HepG2 (cell line): ENCODE data around the gene ORMDL3. TPM values are rescaled to one million over a fixed set of nuclear protein-coding genes. Genes with fewer than 3 reads are reported as not detected.

ENCODE experiments used
- EEA1 ChIP-seq: sonication (generic); formaldehyde crosslinking; IDR thresholded peaks from 2 replicates; pipeline ENCODE4 v1.5.1; 2020; ENCODE audit warnings: mild to moderate bottlenecking, missing genetic modification reagents, borderline replicate concordance
- HIVEP1 ChIP-seq: sonication (generic); formaldehyde crosslinking; IDR thresholded peaks from 2 replicates; pipeline ENCODE4 v1.4.0; 2020; ENCODE audit warnings: mild to moderate bottlenecking, missing genetic modification reagents
- KDM2A ChIP-seq: sonication (generic); formaldehyde crosslinking; IDR thresholded peaks from 2 replicates; pipeline ENCODE4 v1.4.0; 2020; ENCODE audit warnings: low read depth, missing genetic modification reagents, borderline replicate concordance
- NFATC3 ChIP-seq: sonication (generic); formaldehyde crosslinking; IDR thresholded peaks from 2 replicates; pipeline ENCODE4 v1.5.1; 2020; ENCODE audit warnings: mild to moderate bottlenecking, missing genetic modification reagents
- PCBP2 ChIP-seq: fragments of 200-400 bp; formaldehyde crosslinking; optimal IDR thresholded peaks from 2 replicates; pipeline ENCODE3; 2018; ENCODE audit warnings: low read length, low read depth; ENCODE audit not compliant: poor library complexity, severe bottlenecking
- POLR2A ChIP-seq, 2 experiments: IDR thresholded peaks; 2 replicates each; pipeline ENCODE4 v1.6.1; 2011; ENCODE audit warnings: low read depth in 2 of 2, low read length in 2 of 2, mild to moderate bottlenecking in 1 of 2, moderate library complexity in 1 of 2; ENCODE audit not compliant: insufficient read depth in 1 of 2
- POLR2G ChIP-seq: fragments of 200-400 bp; formaldehyde crosslinking; IDR thresholded peaks from 2 replicates; pipeline ENCODE4 v1.6.1; 2018; ENCODE audit warnings: mild to moderate bottlenecking, low read depth, low read length, moderate library complexity
- RAD51 ChIP-seq: fragments of 450-650 bp; IDR thresholded peaks from 2 replicates; pipeline ENCODE4 v1.6.1; 2016; ENCODE audit warnings: borderline replicate concordance
- TBX2 ChIP-seq: sonication (generic); formaldehyde crosslinking; IDR thresholded peaks from 2 replicates; pipeline ENCODE4 v1.5.0; 2020; ENCODE audit warnings: missing genetic modification reagents, mild to moderate bottlenecking, borderline replicate concordance
- ZBTB33 ChIP-seq: sonication (generic); formaldehyde crosslinking; IDR thresholded peaks from 2 replicates; pipeline ENCODE4 v1.4.0; 2020; ENCODE audit warnings: missing genetic modification reagents
- ZNF441 ChIP-seq: sonication (generic); formaldehyde crosslinking; IDR thresholded peaks from 2 replicates; pipeline ENCODE4 v1.7.0; 2021; ENCODE audit warnings: missing genetic modification reagents, borderline replicate concordance
- ZNF547 ChIP-seq: sonication (generic); formaldehyde crosslinking; IDR thresholded peaks from 2 replicates; pipeline ENCODE4 v1.5.1; 2020; ENCODE audit warnings: mild to moderate bottlenecking, missing genetic modification reagents
- ZNF607 ChIP-seq: sonication (generic); formaldehyde crosslinking; IDR thresholded peaks from 2 replicates; pipeline ENCODE4 v1.5.1; 2020; ENCODE audit warnings: missing genetic modification reagents, mild to moderate bottlenecking, borderline replicate concordance
- ZNF891 ChIP-seq: sonication (generic); formaldehyde crosslinking; IDR thresholded peaks from 2 replicates; pipeline ENCODE4 v1.5.0; 2020; ENCODE audit warnings: mild to moderate bottlenecking, missing genetic modification reagents
- polyA plus RNA-seq, 8 experiments: library from polyadenylated mRNA; depleted of rRNA in 3 of 8; stranded (reverse) in 7 of 8; unstranded in 1 of 8; fragments of >200 nt; fragmentation: Illumina TruSeq in 4 of 8; extraction: Trizol in 4 of 8; gene quantifications; 2 replicates each; pipeline versions ENCODE4 v1.2.1 to v1.2.3, GENCODE V29; 2011 to 2016; ENCODE audit warnings: low read depth in 4 of 8, missing spikeins in 1 of 8, mixed read lengths in 1 of 8; ENCODE audit not compliant: insufficient read depth in 1 of 8
- total RNA-seq, 5 experiments: library from RNA; depleted of rRNA; stranded (reverse); fragments of >200 nt; fragmentation: Illumina TruSeq; extraction: Trizol; gene quantifications; 2 replicates each; pipeline ENCODE4 v1.2.3, GENCODE V29; 2016; ENCODE audit warnings: low read depth in 1 of 5
- TF ChIP-seq, protein P1 (sequence below): sonication (generic); formaldehyde crosslinking; IDR thresholded peaks from 2 replicates; pipeline ENCODE4 v1.5.1; 2020; ENCODE audit warnings: mild to moderate bottlenecking, missing genetic modification reagents, moderate library complexity
- TF ChIP-seq, protein P2 (sequence below), 2 experiments: sonication (generic) in 1 of 2; formaldehyde crosslinking in 1 of 2; IDR thresholded peaks; 2 replicates each; pipeline versions ENCODE4 v1.4.0 to v1.6.1; 2018 to 2020; ENCODE audit warnings: missing genetic modification reagents in 2 of 2, borderline replicate concordance in 1 of 2, low read depth in 1 of 2, mild to moderate bottlenecking in 1 of 2, missing biosample characterization in 1 of 2

Gene ORMDL3
- total and polyA plus RNA-seq, 2 of the 13 experiments (the other 11 are each of a cell fraction or from before 2014, with no cell fraction given): 181 to 384 TPM

DNA sequence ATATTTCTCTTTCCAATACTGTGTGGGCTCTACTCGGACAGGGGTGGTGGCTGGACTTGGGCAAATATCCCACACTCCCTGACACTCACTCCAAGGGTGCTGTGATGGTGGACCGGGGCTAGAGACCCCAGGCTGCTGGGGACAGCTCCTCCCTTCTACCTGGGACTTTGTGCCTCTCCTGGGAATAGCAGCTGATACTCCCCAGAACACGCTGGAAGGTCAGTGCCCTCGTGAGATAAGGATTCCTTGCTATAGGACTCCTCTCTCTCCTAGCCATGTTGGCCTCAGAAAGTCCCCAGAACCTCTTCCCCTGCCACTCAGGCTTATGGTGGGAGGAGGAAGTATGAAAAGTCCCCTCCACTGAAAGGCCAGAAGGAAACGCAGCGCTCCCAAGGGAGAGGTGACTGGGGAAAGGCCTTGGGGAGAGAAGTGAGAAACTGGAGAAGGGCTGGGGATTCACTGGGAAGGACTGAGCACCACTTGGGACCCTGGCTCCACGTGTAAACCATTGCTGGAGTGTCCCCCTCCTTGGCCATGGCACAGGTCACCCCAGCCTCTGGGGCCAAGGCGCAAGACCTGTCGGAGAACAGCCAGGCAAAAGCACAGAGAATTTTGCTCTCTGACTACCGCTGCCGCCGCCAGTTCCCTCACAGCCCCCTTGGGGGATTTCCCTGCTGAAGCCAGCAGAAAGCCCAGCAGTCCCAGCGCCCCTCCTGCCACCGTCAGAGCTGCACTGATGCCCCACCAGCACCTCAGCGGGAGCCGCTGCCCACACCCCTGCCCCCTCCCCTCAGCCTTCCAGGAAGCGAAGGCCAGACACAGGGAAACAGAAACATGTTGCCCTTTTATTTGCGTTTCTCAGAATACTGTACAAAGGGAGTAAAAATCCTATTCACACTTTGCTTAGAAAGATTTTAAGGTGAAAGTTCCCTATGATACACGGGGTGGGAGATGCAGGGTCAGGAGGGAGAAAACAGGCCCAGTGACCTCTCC lies 6.9 kb downstream of the ORMDL3 start (continued):
- TF ChIP-seq, protein P1, sequence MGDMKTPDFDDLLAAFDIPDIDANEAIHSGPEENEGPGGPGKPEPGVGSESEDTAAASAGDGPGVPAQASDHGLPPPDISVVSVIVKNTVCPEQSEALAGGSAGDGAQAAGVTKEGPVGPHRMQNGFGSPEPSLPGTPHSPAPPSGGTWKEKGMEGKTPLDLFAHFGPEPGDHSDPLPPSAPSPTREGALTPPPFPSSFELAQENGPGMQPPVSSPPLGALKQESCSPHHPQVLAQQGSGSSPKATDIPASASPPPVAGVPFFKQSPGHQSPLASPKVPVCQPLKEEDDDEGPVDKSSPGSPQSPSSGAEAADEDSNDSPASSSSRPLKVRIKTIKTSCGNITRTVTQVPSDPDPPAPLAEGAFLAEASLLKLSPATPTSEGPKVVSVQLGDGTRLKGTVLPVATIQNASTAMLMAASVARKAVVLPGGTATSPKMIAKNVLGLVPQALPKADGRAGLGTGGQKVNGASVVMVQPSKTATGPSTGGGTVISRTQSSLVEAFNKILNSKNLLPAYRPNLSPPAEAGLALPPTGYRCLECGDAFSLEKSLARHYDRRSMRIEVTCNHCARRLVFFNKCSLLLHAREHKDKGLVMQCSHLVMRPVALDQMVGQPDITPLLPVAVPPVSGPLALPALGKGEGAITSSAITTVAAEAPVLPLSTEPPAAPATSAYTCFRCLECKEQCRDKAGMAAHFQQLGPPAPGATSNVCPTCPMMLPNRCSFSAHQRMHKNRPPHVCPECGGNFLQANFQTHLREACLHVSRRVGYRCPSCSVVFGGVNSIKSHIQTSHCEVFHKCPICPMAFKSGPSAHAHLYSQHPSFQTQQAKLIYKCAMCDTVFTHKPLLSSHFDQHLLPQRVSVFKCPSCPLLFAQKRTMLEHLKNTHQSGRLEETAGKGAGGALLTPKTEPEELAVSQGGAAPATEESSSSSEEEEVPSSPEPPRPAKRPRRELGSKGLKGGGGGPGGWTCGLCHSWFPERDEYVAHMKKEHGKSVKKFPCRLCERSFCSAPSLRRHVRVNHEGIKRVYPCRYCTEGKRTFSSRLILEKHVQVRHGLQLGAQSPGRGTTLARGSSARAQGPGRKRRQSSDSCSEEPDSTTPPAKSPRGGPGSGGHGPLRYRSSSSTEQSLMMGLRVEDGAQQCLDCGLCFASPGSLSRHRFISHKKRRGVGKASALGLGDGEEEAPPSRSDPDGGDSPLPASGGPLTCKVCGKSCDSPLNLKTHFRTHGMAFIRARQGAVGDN (CRISPR knock-in tag): peak; percentile 85
- 0 out of 2 replicates have a peak, but pooled peaks have one; percentile 29 for TF ChIP-seq HIVEP1 (CRISPR knock-in tag)
- 0 out of 2 replicates have a peak, but pooled peaks have one; percentile 17 for TF ChIP-seq KDM2A
- 0 out of 2 replicates have a peak, but pooled peaks have one; percentile 72 for TF ChIP-seq NFATC3
- 0 out of 2 replicates have a peak, but pooled peaks have one; percentile 29 for TF ChIP-seq ZNF441 (CRISPR knock-in tag)
- 0 out of 2 replicates have a peak, but pooled peaks have one; percentile 51 for TF ChIP-seq ZNF547
- TF ChIP-seq POLR2G: peak; percentile 40
- peak; percentile 55; the same call in 1 of the 2 replicates for TF ChIP-seq TBX2 (CRISPR knock-in tag)
- peak; percentile 48; the same call in 1 of the 2 replicates for TF ChIP-seq ZNF607 (CRISPR knock-in tag)
- no peak for TF ChIP-seq PCBP2
- TF ChIP-seq EEA1 (CRISPR knock-in tag): no peak
- peak; percentile 84; the same call in 1 of the 2 replicates for TF ChIP-seq ZNF891
- no peak for TF ChIP-seq RAD51
- peak; percentile 15 to 18; a peak in 2 of 4 replicates for TF ChIP-seq POLR2A (IDR thresholded peaks at IDR 0.05; ENCODE audit: insufficient read depth in 1 of 2, low read depth in 2 of 2, low read length in 2 of 2)
- peak; percentile 99 for TF ChIP-seq ZBTB33 (CRISPR knock-in tag)
- TF ChIP-seq, protein P2, sequence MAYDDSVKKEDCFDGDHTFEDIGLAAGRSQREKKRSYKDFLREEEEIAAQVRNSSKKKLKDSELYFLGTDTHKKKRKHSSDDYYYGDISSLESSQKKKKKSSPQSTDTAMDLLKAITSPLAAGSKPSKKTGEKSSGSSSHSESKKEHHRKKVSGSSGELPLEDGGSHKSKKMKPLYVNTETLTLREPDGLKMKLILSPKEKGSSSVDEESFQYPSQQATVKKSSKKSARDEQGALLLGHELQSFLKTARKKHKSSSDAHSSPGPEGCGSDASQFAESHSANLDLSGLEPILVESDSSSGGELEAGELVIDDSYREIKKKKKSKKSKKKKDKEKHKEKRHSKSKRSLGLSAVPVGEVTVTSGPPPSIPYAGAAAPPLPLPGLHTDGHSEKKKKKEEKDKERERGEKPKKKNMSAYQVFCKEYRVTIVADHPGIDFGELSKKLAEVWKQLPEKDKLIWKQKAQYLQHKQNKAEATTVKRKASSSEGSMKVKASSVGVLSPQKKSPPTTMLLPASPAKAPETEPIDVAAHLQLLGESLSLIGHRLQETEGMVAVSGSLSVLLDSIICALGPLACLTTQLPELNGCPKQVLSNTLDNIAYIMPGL (CRISPR knock-in tag; IDR thresholded peaks at IDR 0.05; ENCODE audit: borderline replicate concordance in 1 of 2, low read depth in 1 of 2): no peak
